Measurements from ENCODE around the gene DDX17.

DDX17 gene

GRCh38 chr22:38464992-38465672, 41.0 kb downstream of the DDX17 start:
- no peak for TF ChIP-seq GATA3 (IDR thresholded peaks at IDR 0.05; ENCODE audit: low read depth, low read length)
- TF ChIP-seq GATA2 (IDR thresholded peaks at IDR 0.05; ENCODE audit: low read depth, low read length) = no peak

GRCh38 chr22:38462960-38463784, 42.9 kb downstream of the DDX17 start:
- TF ChIP-seq GATA3 (IDR thresholded peaks at IDR 0.05; ENCODE audit: low read depth, low read length) (no peak), GATA2 (IDR thresholded peaks at IDR 0.05; ENCODE audit: low read depth, low read length) (no peak)

GRCh38 chr22:38461414-38462081, 44.6 kb downstream of the DDX17 start:
- TF ChIP-seq GATA3 (IDR thresholded peaks at IDR 0.05; ENCODE audit: low read depth, low read length) (no peak), GATA2 (IDR thresholded peaks at IDR 0.05; ENCODE audit: low read depth, low read length) (no peak)

DNA sequence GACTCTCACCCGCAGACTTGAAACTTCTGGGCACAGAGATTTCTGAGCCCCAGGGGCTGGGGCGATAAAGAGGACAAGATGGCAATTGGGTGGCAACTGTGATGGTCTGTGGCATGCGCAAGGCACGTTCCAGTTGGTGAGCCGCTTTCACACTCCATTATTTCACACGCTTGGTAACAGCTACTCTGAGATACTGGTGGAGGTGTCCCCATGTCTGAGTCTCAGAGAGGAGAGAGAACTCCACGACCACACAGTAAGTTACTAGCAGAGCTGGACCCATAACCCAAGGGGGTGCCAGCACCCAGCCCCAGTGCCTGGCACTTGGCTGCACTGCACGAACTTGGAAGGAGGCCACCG, 45.1 kb downstream of the DDX17 start:
- TF ChIP-seq GATA2 (IDR thresholded peaks at IDR 0.05; ENCODE audit: low read depth, low read length) = no peak
- TF ChIP-seq GATA3 (IDR thresholded peaks at IDR 0.05; ENCODE audit: low read depth, low read length) = no peak

- TF ChIP-seq GATA3 (IDR thresholded peaks at IDR 0.05; ENCODE audit: low read depth, low read length) = no peak
- TF ChIP-seq GATA2 (IDR thresholded peaks at IDR 0.05; ENCODE audit: low read depth, low read length) = no peak
Observed at GRCh38 chr22:38460426-38460840, 45.7 kb downstream of the DDX17 start.

DNA sequence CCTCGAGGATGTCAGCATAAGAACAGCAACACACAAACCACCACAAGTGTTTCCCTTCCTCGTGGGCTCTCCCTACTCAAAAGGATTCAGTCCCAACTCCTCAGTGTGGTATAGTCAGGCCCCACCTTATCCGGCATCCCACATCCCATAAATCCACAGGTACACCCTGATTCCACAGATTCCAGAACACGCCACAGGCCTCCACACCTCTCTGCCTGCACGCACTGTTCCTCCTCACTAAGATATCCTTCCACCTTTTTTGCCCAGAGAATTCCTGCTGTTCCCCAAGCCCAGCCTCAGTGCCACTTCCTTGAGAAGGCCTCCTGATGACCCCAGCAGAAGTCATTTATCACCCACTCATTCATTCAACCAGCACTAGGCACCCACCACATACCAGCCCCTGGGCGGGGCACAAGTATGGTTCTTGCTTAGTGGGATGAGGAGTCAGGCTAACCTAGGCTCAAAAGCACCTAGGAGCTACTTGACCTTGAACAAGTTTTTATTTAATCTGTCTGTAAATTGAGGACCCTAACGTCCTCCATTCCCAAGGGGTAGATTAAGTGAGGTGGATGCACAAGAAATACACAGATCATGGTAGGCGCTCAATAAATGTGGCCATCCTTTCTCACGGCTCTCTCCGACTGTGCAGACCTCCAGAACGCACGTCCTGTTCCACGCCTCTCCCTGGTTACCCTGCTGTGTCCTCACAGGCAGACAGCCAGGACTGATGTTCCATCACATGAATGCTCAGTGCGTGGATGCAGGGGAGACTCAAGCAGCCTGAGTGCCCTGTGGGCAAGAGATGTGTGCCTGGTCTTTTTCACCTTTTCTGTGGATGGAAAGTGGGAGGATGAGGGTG, 49.0 kb downstream of the DDX17 start:
- TF ChIP-seq GATA3 (IDR thresholded peaks at IDR 0.05; ENCODE audit: low read depth, low read length) = no peak

GRCh38 chr22:38456272-38456835, 49.8 kb downstream of the DDX17 start:
- TF ChIP-seq GATA3 (IDR thresholded peaks at IDR 0.05; ENCODE audit: low read depth, low read length) = no peak
- no peak for TF ChIP-seq GATA2 (IDR thresholded peaks at IDR 0.05; ENCODE audit: low read depth, low read length)

DNA sequence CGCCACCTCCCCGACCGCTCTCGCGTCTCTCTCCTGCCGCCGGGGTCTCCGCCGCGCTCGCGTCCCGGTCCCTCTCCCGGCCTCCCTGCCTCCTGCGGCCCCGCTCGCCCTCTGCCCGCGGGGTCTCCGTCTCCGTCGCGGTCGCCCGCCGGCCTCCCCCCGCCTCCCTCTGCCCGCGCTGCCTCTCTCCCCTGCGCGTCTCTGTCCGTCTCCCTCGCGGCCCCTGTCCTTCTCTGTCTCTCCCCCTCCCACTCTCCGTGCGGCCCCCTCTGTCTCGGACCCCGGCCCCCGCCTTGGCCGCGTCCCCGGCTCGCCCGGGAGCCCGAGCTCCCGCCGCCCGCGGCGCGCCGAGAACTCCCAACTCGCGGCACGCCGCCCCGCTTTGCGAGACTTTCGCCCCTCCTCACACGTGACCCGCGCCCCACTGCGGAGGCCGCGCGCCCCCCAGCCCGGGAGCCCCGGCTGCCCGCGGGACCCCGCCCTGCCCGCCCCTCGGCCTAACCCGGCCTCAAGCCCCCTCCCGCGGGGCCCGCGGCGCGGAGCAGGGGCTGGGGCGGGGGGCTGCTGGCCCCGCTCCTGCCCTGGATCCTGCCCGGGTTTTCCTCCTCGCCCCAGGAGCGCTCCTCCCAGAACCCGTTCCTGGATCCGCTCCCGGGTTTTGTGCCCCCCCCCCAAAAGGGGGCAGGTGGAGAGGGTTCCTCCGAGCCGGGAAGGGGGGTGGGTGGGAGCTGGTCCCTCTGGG, 50.4 kb downstream of the DDX17 start:
- TF ChIP-seq GATA2 (IDR thresholded peaks at IDR 0.05; ENCODE audit: low read depth, low read length) = no peak
- no peak for TF ChIP-seq GATA3 (IDR thresholded peaks at IDR 0.05; ENCODE audit: low read depth, low read length)

GRCh38 chr22:38455076-38455529, 51.0 kb downstream of the DDX17 start, which contains the start of gene KCNJ4:
Gene KCNJ4 (minus strand): TSS chr22:38455199. CDS start chr22:38428132, 27,067 bp downstream.
- TF ChIP-seq GATA3 (IDR thresholded peaks at IDR 0.05; ENCODE audit: low read depth, low read length) = no peak
- no peak for TF ChIP-seq GATA2 (IDR thresholded peaks at IDR 0.05; ENCODE audit: low read depth, low read length)

DNA sequence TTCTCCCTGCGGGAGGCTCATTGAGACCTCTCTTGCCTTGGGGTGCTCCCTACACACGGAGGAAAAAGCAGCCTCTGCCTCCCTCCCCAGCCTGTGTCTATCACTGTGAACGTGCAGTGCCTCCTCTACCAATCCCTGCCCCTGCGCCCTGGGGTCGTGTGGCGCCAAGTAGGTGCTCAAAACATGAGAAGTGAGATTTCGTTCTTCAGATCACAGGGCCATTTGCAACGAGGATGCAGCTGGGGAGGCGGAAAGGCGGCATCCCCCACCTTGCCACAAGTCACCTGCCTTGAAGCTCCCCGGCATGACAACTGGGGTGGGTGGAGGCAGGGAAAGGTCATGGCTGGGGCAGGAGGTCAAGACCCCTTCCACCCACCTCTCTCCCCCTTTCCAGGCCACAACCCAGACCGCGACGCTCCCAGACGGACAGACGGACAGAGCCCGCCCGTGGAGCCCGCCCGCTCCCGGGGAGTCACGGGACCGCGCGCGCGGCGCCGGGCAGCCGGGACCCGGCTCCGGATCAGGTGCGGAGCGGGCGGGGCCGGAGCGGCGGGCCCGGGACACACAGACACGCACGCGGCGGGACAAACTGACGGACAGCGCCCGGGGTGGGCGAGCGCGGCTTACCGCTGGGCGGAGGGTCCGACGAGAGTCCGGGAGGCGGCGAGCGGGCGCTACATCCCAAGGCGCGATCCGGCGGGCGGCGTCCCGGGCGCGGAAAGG, 51.6 kb downstream of the DDX17 start:
- TF ChIP-seq GATA3 (IDR thresholded peaks at IDR 0.05; ENCODE audit: low read depth, low read length) (no peak), GATA2 (IDR thresholded peaks at IDR 0.05; ENCODE audit: low read depth, low read length) (no peak)

DNA sequence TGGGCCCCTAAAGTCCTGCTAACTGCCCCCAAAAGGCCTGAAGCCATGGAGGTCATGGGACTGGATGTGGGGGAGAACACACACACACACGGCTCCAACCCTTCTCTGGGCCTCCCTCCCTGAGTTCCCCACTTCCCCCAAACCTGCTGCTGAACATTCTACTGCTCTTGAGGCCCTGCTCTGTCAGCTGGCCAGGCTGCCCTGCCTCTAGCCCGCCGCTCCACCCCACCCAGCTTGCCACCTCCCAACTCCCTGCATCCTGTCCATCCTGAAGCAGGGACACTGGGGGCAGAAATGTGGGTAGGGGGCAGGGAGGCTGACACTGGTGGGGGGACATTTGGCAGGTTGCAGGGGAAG, 52.1 kb downstream of the DDX17 start:
- TF ChIP-seq GATA2 (IDR thresholded peaks at IDR 0.05; ENCODE audit: low read depth, low read length) = no peak
- TF ChIP-seq GATA3 (IDR thresholded peaks at IDR 0.05; ENCODE audit: low read depth, low read length) = no peak

DNA sequence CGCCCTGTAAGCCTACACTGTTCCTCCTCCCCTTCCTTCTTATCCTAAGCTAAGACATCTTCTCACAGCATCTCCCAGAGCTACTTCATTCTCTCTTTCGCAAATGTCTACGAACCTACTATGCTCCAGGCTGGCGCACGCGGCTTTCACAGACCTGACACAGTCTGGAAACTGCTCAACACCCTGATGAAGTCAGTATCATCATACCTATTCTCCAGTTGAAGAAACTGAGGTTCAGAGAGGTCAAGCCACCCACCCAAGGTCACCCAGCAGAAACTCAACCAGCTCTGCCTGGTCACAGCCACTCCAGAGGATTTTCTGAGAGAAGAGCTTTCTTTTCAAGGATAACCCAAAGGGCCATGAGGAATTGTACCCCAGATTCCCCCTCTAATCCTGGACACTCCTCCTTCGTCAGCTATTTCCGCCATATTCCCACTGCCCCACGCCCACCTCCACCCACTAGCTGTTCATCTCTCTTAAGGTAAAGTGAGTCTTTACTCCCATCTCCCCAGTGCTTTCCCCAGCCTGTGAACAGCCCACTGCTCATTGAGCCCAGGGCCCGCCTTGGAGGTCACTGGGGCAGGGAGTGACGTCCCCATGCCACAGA, 52.9 kb downstream of the DDX17 start:
- TF ChIP-seq GATA2 (IDR thresholded peaks at IDR 0.05; ENCODE audit: low read depth, low read length) = no peak
- TF ChIP-seq GATA3 (IDR thresholded peaks at IDR 0.05; ENCODE audit: low read depth, low read length) = no peak

All from SH-SY5Y (cell line).